Measurements from ENCODE around the gene EXOC6.

The EXOC6 gene

DNA sequence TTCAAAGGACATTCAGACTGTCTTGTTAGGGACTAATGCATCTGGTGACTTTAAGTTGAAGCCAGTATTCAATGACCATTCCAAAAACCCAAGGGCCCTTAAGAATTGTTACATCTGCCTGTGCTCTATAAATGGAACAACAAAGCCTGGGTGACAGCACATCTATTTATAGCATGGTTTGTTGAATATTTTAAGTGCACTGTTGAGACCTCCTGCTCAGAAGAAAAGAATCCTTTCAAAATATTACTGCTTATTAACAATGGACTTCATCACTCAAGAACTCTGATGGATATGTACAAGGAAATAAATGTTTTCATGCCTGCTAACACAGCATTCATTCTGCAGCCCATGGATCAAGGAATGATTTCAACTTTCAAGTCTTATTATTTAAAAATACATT is 179.2 kb downstream of the EXOC6 start:
- no peak for DNase-seq (ENCODE audit: low spot score)
- Histone ChIP-seq H3K27ac (no peak overlapping the region), H3K4me3 (no peak overlapping the region)
- TF ChIP-seq, protein P1, sequence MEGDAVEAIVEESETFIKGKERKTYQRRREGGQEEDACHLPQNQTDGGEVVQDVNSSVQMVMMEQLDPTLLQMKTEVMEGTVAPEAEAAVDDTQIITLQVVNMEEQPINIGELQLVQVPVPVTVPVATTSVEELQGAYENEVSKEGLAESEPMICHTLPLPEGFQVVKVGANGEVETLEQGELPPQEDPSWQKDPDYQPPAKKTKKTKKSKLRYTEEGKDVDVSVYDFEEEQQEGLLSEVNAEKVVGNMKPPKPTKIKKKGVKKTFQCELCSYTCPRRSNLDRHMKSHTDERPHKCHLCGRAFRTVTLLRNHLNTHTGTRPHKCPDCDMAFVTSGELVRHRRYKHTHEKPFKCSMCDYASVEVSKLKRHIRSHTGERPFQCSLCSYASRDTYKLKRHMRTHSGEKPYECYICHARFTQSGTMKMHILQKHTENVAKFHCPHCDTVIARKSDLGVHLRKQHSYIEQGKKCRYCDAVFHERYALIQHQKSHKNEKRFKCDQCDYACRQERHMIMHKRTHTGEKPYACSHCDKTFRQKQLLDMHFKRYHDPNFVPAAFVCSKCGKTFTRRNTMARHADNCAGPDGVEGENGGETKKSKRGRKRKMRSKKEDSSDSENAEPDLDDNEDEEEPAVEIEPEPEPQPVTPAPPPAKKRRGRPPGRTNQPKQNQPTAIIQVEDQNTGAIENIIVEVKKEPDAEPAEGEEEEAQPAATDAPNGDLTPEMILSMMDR (IDR thresholded peaks at IDR 0.05), result no peak

DNA sequence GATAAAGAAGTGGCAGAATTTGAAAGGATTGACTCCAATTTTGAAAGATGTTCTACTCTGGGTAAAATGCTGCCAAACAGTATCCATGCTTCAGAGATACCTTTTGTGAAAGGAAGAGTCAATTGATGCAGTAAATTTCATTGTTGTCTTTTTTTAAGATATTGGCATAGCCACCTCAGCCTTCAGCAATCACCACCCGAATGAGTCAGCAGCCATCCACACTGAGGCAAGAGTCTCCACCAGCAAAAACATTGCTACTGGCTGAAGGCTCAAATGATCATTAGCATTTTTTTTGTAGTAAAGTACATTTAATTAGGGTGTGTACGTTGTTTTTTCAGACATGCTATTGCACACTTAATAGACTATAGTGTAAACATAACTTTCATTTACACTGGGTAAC is 180.6 kb downstream of the EXOC6 start:
- DNase-seq (ENCODE audit: low spot score), result no peak
- TF ChIP-seq, protein P1 (IDR thresholded peaks at IDR 0.05), result no peak
- H3K4me3 ChIP-seq, result no peak overlapping the region
- H3K27ac ChIP-seq, result no peak overlapping the region

DNA sequence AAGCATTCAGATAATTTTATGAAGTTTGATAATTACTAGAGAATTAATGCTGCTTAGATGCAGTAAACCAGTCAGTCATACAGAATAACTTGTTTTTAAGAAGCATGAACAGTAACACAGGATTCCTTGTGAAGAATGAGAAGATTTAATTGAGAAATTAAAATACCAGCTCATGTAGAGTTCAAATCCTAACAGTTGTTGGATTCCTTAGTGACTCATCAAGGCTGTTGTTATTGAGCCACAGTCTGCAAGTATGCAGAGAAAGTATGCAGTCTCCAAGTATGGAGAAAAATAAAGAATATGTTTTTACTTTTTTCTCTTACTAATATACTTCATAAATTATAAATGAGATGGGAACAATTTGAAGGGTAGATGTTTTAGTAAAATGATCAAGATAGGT is 182.1 kb downstream of the EXOC6 start:
- no peak for DNase-seq (ENCODE audit: low spot score)
- Histone ChIP-seq H3K4me3 (no peak overlapping the region), H3K27ac (peak overlapping the region; percentile 3 to 24)
- TF ChIP-seq, protein P1 (IDR thresholded peaks at IDR 0.05), result no peak

DNA sequence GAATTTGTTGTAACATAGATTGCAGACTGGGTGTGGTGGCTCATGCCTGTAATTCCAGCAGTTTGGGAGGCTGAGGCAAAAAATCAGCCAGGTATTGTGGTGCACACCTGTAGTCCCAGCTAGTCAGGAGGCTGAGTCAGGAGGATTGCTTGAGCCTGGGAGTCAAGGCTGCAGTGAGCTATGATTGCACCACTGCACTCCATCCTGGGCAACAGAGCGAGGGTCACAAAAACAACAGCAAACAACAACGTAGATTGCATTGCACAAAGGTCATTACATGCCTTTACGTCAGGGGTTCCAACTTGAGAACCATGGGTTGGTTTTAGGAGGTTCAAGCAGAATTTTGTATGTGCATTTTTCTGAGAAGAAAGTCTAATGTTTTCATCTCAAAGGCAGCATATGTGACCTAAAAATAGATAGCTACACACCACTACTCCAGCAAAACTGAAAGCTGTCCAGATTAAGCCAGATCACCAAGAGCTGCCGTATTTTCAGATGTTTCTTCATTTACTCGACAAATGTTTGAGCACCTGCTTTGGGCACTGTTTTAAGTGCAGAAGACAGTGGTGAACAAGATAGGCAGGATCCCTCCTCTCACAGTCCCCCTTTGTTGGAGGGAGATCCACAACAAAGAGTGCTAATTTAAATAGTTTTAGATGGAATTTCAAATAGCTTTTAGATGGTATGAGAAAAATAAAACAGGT is 183.9 kb downstream of the EXOC6 start:
- TF ChIP-seq, protein P1 (IDR thresholded peaks at IDR 0.05), result no peak
- H3K27ac ChIP-seq, result peak overlapping the region in 1 of 2 donors; percentile 71
- DNase-seq (ENCODE audit: low spot score), result no peak
- peak overlapping the region; percentile 28 for H3K4me3 ChIP-seq

DNA sequence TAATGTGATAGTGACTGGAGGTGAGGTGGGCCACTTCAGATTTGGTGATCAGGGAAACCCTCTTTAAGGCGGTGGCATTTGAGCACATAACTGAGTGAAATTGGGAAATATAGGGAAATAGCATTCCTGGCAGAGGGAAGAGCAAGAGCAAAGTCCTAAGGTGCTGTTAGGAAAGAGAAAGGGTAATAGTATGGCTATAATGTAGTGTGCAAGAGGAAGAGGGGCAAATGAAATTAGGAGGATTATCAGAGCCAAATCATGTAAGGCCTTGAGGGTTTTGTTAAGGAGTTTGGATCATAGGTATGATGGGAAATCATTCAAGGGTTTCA is 184.5 kb downstream of the EXOC6 start:
- peak overlapping the region in 1 of 2 donors; percentile 71 for H3K27ac ChIP-seq
- TF ChIP-seq, protein P1 (IDR thresholded peaks at IDR 0.05), result no peak
- DNase-seq (ENCODE audit: low spot score), result no peak
- H3K4me3 ChIP-seq, result peak overlapping the region; percentile 28

DNA sequence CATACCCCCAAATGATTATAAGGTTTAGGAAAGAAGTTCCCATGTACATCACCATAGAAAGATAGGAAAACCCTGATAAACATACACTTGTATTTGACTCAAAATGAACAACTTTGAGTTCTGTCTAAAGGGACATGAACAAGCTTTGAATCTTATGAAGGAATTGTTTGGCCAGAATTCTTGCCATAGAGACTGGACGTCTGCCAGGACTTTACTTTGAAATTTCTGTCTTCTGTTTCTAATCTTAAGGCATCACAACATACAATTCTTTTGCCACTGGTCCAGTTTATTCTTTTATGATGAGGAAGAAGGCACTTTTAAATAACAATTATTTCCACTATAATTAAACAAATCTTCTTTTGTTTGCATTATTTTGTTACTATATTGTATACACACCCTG is 186.1 kb downstream of the EXOC6 start:
- TF ChIP-seq, protein P1 (IDR thresholded peaks at IDR 0.05), result no peak
- H3K4me3 ChIP-seq, result no peak overlapping the region
- H3K27ac ChIP-seq, result no peak overlapping the region
- no peak for DNase-seq (ENCODE audit: low spot score)

DNA sequence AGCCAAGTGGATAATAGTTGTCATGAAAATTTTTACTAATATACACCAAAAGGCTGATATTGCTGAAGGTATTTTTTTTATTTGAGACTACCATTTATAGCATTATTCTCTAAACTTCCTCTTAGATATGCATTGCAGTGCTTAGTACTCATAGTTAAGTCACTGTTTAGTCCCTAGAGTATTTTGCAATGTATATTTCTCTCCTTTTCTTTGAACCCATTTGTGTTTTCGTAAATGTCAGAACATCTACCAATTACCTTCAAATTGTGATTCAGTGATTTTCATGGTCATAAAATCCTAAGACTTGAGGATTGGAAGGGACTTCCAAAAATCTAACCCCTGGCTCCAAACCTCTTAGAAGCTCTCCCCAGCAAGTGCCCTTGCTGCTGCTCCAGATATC is 190.8 kb downstream of the EXOC6 start:
- TF ChIP-seq, protein P1 (IDR thresholded peaks at IDR 0.05), result no peak
- H3K4me3 ChIP-seq, result no peak overlapping the region
- H3K27ac ChIP-seq, result no peak overlapping the region
- DNase-seq (ENCODE audit: low spot score), result no peak

Measured in coronary artery (tissue), 2 donors.